Stimulated activated CD4-positive, alpha-beta T cell treated with anti-CD3 and anti-CD28 coated beads, Interleukin-4, amount 100 ng/mL, for 24 hours (primary cell): ENCODE data around the gene PLGLB1.
"Not testable (repeated sequence)": the region's sequence is repeated elsewhere in the genome, so short reads cannot be mapped to it uniquely, and the experiment has no call there.

Experiments used
- DNase-seq: peaks from one replicate; pipeline ENCODE4 v3.0.0-alpha.2; 2020

PLGLB1 gene

GRCh38 chr2:87021744-87022143 lies at the start of gene PLGLB1:
Gene PLGLB1 (minus strand): TSS chr2:87021844. CDS start chr2:87021783, 61 bp downstream.
- not testable (repeated sequence) for DNase-seq

GRCh38 chr2:87064305-87064704 lies 42.7 kb upstream of the PLGLB1 start:
- DNase-seq, result not testable (repeated sequence)

- DNase-seq, result not testable (repeated sequence)
These were observed 41.8 kb upstream of the PLGLB1 start for GRCh38 chr2:87063431-87063830.

GRCh38 chr2:87061519-87061918 lies 39.9 kb upstream of the PLGLB1 start:
- DNase-seq, result not testable (repeated sequence)

GRCh38 chr2:87057606-87058005 lies 36.0 kb upstream of the PLGLB1 start:
- DNase-seq, result not testable (repeated sequence)

GRCh38 chr2:87056843-87057242 lies 35.2 kb upstream of the PLGLB1 start:
- DNase-seq, result not testable (repeated sequence)

GRCh38 chr2:87056435-87056834 lies 34.8 kb upstream of the PLGLB1 start:
- not testable (repeated sequence) for DNase-seq

- DNase-seq, result not testable (repeated sequence)
These were observed 32.7 kb upstream of the PLGLB1 start for GRCh38 chr2:87054375-87054774.

GRCh38 chr2:87041321-87041978 lies 19.8 kb upstream of the PLGLB1 start:
- peak; percentile 39 for DNase-seq

- not testable (repeated sequence) for DNase-seq
These were observed 7.0 kb upstream of the PLGLB1 start for GRCh38 chr2:87028607-87029006.

GRCh38 chr2:87026816-87027215 lies 5.2 kb upstream of the PLGLB1 start:
- not testable (repeated sequence) for DNase-seq

- DNase-seq, result not testable (repeated sequence)
These were observed 4.3 kb upstream of the PLGLB1 start for GRCh38 chr2:87025927-87026326.

- DNase-seq, result not testable (repeated sequence)
These were observed 2.5 kb upstream of the PLGLB1 start for GRCh38 chr2:87023988-87024615.

- DNase-seq, result not testable (repeated sequence)
These were observed 601 bp downstream of the PLGLB1 start for GRCh38 chr2:87021043-87021442.

GRCh38 chr2:87019053-87019452 lies 2.6 kb downstream of the PLGLB1 start:
- DNase-seq, result not testable (repeated sequence)

GRCh38 chr2:87014489-87015169 lies 7.0 kb downstream of the PLGLB1 start:
- DNase-seq, result not testable (repeated sequence)

- not testable (repeated sequence) for DNase-seq
These were observed 17.2 kb downstream of the PLGLB1 start for GRCh38 chr2:87004398-87004797.
